IPS-18c (cell line): ENCODE results near the gene RBMS3.
"Not testable (repeated sequence)": the region's sequence is repeated elsewhere in the genome, so short reads cannot be mapped to it uniquely, and the experiment has no call there.

Source experiments
- H3K4me3 ChIP-seq: 2 replicates; pipeline ENCODE4 v1.7.0; 2013; ENCODE audit warnings: low read depth, mild to moderate bottlenecking, low read length, moderate library complexity; ENCODE audit not compliant: insufficient read depth
- H3K9me3 ChIP-seq: one replicate; pipeline ENCODE4 v1.6.1; 2013; ENCODE audit warnings: mild to moderate bottlenecking, low read length, moderate library complexity; ENCODE audit not compliant: control insufficient read depth, insufficient read depth

Gene RBMS3

GRCh38 chr3:29804044-29804443 is 523.2 kb downstream of the RBMS3 start:
- Histone ChIP-seq H3K4me3 (no peak overlapping the region), H3K9me3 (no peaks in the 10 kb centered on the region)

GRCh38 chr3:29805757-29806156 is 524.9 kb downstream of the RBMS3 start:
- no peaks in the 10 kb centered on the region for H3K9me3 ChIP-seq
- no peak overlapping the region for H3K4me3 ChIP-seq

- H3K4me3 ChIP-seq, H3K9me3 ChIP-seq: not testable (repeated sequence)
Observed at GRCh38 chr3:29808324-29808723, 527.5 kb downstream of the RBMS3 start.

GRCh38 chr3:29822071-29822470 is 541.2 kb downstream of the RBMS3 start:
- Histone ChIP-seq H3K9me3 (no peaks in the 10 kb centered on the region), H3K4me3 (no peak overlapping the region)

GRCh38 chr3:29823233-29823632 is 542.4 kb downstream of the RBMS3 start:
- Histone ChIP-seq H3K9me3 (no peaks in the 10 kb centered on the region), H3K4me3 (no peak overlapping the region)

- Histone ChIP-seq H3K4me3 (no peak overlapping the region), H3K9me3 (no peaks in the 10 kb centered on the region)
Observed at GRCh38 chr3:29826712-29827111, 545.8 kb downstream of the RBMS3 start.

- Histone ChIP-seq H3K4me3 (no peak overlapping the region), H3K9me3 (no peaks in the 10 kb centered on the region)
Observed at GRCh38 chr3:29827756-29828155, 546.9 kb downstream of the RBMS3 start.

GRCh38 chr3:29829340-29829739 is 548.5 kb downstream of the RBMS3 start:
- Histone ChIP-seq H3K9me3 (no peaks in the 10 kb centered on the region), H3K4me3 (no peak overlapping the region)

GRCh38 chr3:29850641-29851040 is 569.8 kb downstream of the RBMS3 start:
- H3K4me3 ChIP-seq, result no peak overlapping the region
- H3K9me3 ChIP-seq, result no peaks in the 10 kb centered on the region

GRCh38 chr3:29852767-29853166 is 571.9 kb downstream of the RBMS3 start:
- H3K9me3 ChIP-seq, result no peaks in the 10 kb centered on the region
- H3K4me3 ChIP-seq, result no peak overlapping the region

- Histone ChIP-seq H3K4me3 (no peak overlapping the region), H3K9me3 (no peaks in the 10 kb centered on the region)
Observed at GRCh38 chr3:29853841-29854397, 573.0 kb downstream of the RBMS3 start.

GRCh38 chr3:29854821-29855220 is 574.0 kb downstream of the RBMS3 start:
- no peak overlapping the region for H3K4me3 ChIP-seq

GRCh38 chr3:29859726-29860270 is 578.9 kb downstream of the RBMS3 start:
- Histone ChIP-seq H3K9me3 (no peaks in the 10 kb centered on the region), H3K4me3 (no peak overlapping the region)

More at GRCh38 chr3:29854821-29855220, 574.0 kb downstream of the RBMS3 start:
- H3K9me3 ChIP-seq, result no peaks in the 10 kb centered on the region

GRCh38 chr3:29864809-29865208 is 583.9 kb downstream of the RBMS3 start:
- Histone ChIP-seq H3K4me3 (no peak overlapping the region), H3K9me3 (no peaks in the 10 kb centered on the region)

GRCh38 chr3:29868543-29869101 is 587.8 kb downstream of the RBMS3 start:
- Histone ChIP-seq H3K4me3 (no peak overlapping the region), H3K9me3 (no peaks in the 10 kb centered on the region)

- no peaks in the 10 kb centered on the region for H3K9me3 ChIP-seq
- no peak overlapping the region for H3K4me3 ChIP-seq
Observed at GRCh38 chr3:29870136-29870535, 589.3 kb downstream of the RBMS3 start.

GRCh38 chr3:29871087-29871486 is 590.2 kb downstream of the RBMS3 start:
- Histone ChIP-seq H3K4me3 (no peak overlapping the region), H3K9me3 (no peaks in the 10 kb centered on the region)

- no peak overlapping the region for H3K4me3 ChIP-seq
- no peaks in the 10 kb centered on the region for H3K9me3 ChIP-seq
Observed at GRCh38 chr3:29880809-29881208, 599.9 kb downstream of the RBMS3 start.

GRCh38 chr3:29887451-29887850 is 606.6 kb downstream of the RBMS3 start:
- Histone ChIP-seq H3K9me3 (no peaks in the 10 kb centered on the region), H3K4me3 (no peak overlapping the region)
